Pancreas (tissue), 10 donors: ENCODE measurements around the gene IDUA. TPM values are rescaled to one million over a fixed set of nuclear protein-coding genes. Genes with fewer than 3 reads are reported as not detected.

Experiments
- ATAC-seq, 4 donors: fragments of 200-7000 bp; cut with Tn5 transposase; one replicate each; pipeline versions ENCODE4 v1.8.0 to v1.9.1; 2020; ENCODE audit warnings: mild to moderate bottlenecking in 4 of 4, moderate library complexity in 4 of 4
- DNase-seq, 6 donors: peaks; one replicate each; pipeline ENCODE4 v3.0.0-alpha.2; 2020
- FAIRE-seq: peaks from 2 replicates; lab custom pipeline; 2012; peaks lifted over from hg19 to GRCh38; lab: Jason Lieb, UNC
- H3K27ac ChIP-seq, 4 donors: fragments of 200-600 bp; sonication (generic); 1 replicate in 3 of 4; 2 replicates in 1 of 4; pipeline versions ENCODE4 v1.5.0 to v1.8.0; 2020
- H3K27me3 ChIP-seq, 4 donors: fragments of 200-600 bp; one replicate each; pipeline ENCODE4 v1.8.0; 2021
- H3K36me3 ChIP-seq, 3 donors: fragments of 200-600 bp; sonication (generic) in 1 of 3; one replicate each; pipeline versions ENCODE4 v1.5.0 to v1.8.0; 2020 to 2021
- H3K4me1 ChIP-seq, 3 donors: fragments of 200-600 bp; one replicate each; pipeline ENCODE4 v1.8.0; 2021
- H3K4me3 ChIP-seq, 4 donors: fragments of 200-600 bp; sonication (generic) in 2 of 4; one replicate each; pipeline versions ENCODE4 v1.5.0 to v1.8.0; 2020 to 2021
- H3K9me3 ChIP-seq, 4 donors: fragments of 200-600 bp; one replicate each; pipeline ENCODE4 v1.8.0; 2021
- WGBS, 2 donors: extraction: QIAGEN DNeasy Blood & Tissue Kit; methylation state at CpG; one replicate each; pipeline ENCODE4 v1.1.7; 2013; 5-methylcytosine and 5-hydroxymethylcytosine counted together
- intact Hi-C, 3 donors: fragments of 100-400 bp; cut with DNase I; formaldehyde crosslinking; loops; one replicate each; pipeline versions ENCODE4 v1.11.1 to v1.14.2; 2022
- polyA plus RNA-seq, 2 donors: library from polyadenylated mRNA; stranded (reverse); fragments of 200-250 nt; gene quantifications; one replicate each; pipeline ENCODE4 v1.2.3, GENCODE V29; 2013
- total RNA-seq, 6 donors: library from RNA; stranded (reverse); fragmentation: NEBNext Ultra II Directional in 4 of 6; extraction: Animal tissue kit (Norgen Biotek cat#: 25700) in 4 of 6; gene quantifications; one replicate each; pipeline versions ENCODE4 v1.2.1 to v1.2.4, GENCODE V29; 2021 to 2023
- TF ChIP-seq, protein P1 (sequence below), 4 donors: fragments of 200-600 bp; sonication (generic) in 3 of 4; IDR thresholded peaks; one replicate each; pipeline versions ENCODE4 v1.5.0 to v1.8.0; 2021; ENCODE audit warnings: antibody characterized with exemption in 4 of 4
- donor health status: healthy with polysubstance abuse.
- donor health status: DM: no; HTN: no; CAD: no; lungs with moderate emphysema.
- donor health status: DM: no; HTN: no; CAD: no.
- donor health status: control.
- donor health status: control.
- donor health status: Bipolar disorder and iron deficiency.
- donor health status: DM: yes; HTN: yes; CAD: no.
- donor health status: DM: no; HTN: no; CAD: no.
- donor health status: DM: no; HTN: no; CAD: no.
- donor health status: DM: yes; HTN: yes; CAD: no.

Gene IDUA
- total and polyA plus RNA-seq, 8 donors = 17.6 to 56.9 (median 23.3) TPM

DNA sequence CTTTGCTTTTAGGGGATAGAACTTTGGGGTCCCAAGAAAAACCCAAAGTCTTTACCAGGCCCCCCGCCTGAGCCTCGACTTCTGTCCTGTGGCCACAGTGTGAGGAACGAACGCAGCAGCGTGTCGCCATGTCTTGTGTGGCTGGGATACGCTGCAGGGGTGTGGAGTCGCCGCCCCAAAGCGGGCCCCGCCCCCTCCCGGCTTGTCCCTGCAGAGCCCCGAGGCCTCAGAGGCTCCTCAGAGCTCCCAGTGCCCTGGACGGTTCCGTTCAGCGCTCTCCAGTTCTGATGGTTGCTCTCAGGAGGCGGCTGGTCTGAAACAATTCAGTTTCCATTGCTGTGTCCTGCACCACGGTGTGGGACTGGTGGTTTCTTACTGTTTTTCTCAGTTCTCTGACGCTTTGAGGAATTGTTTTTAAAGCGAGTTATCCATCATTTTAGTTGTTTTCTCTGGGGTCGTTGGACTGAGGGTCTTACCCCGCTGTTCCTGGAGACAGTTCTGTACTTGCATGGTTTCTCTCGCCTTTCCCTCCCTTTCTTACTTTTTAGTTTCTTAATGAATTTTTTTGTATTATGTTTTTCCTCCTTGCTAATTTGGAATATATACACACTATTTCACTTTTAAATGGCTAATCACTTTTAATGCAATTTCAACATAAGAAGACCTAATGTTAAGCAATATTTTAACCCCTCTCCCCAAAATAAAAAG lies 1.6 kb upstream of the IDUA start:
- WGBS, 2 donors = 30 to 37% methylated on average over 23 of the region's 23 CpGs
- ATAC-seq = peak; percentile 76 to 84 (median 82)
- Histone ChIP-seq H3K36me3 (no peaks in the 10 kb centered on the region), H3K27me3 (no peaks in the 10 kb centered on the region), H3K4me1 (peaks cover 6 to 18% (median 14%) of the 10 kb centered on the region in 3 donors), H3K4me3 (peak overlapping the region in 2 of 4 donors; percentile 22 to 43), H3K9me3 (no peaks in the 10 kb centered on the region), H3K27ac (peak overlapping the region in 2 of 4 donors; percentile 8 to 34)
- TF ChIP-seq, protein P1, sequence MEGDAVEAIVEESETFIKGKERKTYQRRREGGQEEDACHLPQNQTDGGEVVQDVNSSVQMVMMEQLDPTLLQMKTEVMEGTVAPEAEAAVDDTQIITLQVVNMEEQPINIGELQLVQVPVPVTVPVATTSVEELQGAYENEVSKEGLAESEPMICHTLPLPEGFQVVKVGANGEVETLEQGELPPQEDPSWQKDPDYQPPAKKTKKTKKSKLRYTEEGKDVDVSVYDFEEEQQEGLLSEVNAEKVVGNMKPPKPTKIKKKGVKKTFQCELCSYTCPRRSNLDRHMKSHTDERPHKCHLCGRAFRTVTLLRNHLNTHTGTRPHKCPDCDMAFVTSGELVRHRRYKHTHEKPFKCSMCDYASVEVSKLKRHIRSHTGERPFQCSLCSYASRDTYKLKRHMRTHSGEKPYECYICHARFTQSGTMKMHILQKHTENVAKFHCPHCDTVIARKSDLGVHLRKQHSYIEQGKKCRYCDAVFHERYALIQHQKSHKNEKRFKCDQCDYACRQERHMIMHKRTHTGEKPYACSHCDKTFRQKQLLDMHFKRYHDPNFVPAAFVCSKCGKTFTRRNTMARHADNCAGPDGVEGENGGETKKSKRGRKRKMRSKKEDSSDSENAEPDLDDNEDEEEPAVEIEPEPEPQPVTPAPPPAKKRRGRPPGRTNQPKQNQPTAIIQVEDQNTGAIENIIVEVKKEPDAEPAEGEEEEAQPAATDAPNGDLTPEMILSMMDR (IDR thresholded peaks at IDR 0.05) = no peak
- peak; percentile 74 to 92 (median 83) for DNase-seq
- FAIRE-seq = no peak
- intact Hi-C loops = no loop called here

DNA sequence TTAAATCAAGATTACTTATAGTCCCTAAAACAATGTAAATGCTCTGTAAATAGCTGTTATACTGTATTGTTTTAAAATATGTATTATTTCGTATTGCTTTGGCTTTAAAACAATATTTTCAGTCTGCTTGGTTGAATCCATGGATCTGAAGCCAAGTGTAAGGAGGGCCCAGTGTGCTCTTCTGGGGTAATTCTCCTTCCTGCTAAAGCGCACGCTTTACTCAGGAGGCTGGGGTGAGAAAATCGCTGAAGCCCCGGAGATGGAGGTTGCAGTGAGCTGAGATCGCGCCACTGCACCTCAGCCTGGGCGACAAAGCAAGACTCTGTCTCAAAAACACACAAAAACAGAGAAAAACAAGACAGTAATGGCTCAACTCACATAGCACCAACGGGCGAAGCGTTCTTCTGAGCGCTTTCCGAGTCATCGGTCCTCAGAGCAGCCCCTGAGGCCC lies 391 bp upstream of the IDUA start:
- H3K27me3 ChIP-seq = no peaks in the 10 kb centered on the region
- H3K4me3 ChIP-seq = peak overlapping the region; percentile 48 to 82 (median 72)
- ATAC-seq (peak; percentile 3 to 29 (median 16)), FAIRE-seq (no peak), DNase-seq (no peak)
- TF ChIP-seq, protein P1 (IDR thresholded peaks at IDR 0.05) = no peak
- H3K27ac ChIP-seq = peak overlapping the region; percentile 36 to 72 (median 48)
- intact Hi-C loops = no loop called here
- no peaks in the 10 kb centered on the region for H3K36me3 ChIP-seq
- peaks cover 6 to 18% (median 14%) of the 10 kb centered on the region in 3 donors for H3K4me1 ChIP-seq
- H3K9me3 ChIP-seq = no peaks in the 10 kb centered on the region
- WGBS, 2 donors = 1 to 3% methylated on average over 14 of the region's 14 CpGs

DNA sequence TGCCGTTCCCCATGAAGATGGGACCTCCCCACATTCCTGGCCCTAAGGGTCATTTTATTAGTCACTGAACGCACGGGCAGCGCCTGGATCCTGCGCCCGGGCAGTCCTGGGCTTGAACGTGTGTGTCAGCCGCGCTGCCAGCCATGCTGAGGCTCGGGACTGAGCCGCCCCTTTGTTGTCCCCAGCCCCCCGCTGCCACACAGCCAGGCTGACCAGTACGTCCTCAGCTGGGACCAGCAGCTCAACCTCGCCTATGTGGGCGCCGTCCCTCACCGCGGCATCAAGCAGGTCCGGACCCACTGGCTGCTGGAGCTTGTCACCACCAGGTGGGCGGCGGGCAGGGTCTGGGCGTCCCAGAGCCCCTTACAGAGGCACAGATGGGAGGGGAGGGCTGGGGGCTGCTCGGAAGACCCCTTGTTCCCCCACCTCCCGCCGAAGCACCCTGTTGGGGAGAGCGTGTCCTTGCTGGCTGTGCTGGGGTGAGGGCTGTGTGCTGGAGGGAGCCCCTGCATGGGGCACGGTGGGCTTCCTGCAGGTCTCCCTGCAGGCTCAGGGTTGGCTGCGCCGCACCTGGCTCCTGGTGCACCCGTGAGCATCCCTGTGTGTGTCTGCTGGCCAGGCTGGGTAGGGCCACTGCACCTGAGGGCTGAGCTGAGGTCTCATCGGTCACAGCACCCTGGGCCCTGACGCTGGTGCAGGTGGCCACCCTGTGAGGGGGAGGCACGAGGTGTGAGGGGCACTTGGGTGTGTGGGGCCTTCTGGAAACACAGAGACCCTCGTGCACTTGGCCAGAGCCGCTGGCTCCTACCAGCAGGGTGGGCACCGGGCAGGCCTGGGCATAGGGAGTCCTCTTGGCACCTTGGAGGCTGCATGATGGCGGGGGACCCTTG lies 1.0 kb downstream of the IDUA start:
- Histone ChIP-seq H3K4me1 (peaks cover 15 to 27% (median 23%) of the 10 kb centered on the region in 3 donors), H3K4me3 (peak overlapping the region; percentile 48 to 82 (median 72)), H3K27me3 (no peaks in the 10 kb centered on the region), H3K27ac (peak overlapping the region; percentile 36 to 72 (median 48)), H3K9me3 (no peaks in the 10 kb centered on the region), H3K36me3 (no peaks in the 10 kb centered on the region)
- no peak for ATAC-seq
- TF ChIP-seq, protein P1 (IDR thresholded peaks at IDR 0.05) = no peak
- intact Hi-C loops = no loop called here
- WGBS, 2 donors = 58 to 62% methylated on average over 36 to 37 of the region's 37 CpGs
- peak in 3 of 6 donors; percentile 19 to 80 (median 45) for DNase-seq
- no peak for FAIRE-seq

DNA sequence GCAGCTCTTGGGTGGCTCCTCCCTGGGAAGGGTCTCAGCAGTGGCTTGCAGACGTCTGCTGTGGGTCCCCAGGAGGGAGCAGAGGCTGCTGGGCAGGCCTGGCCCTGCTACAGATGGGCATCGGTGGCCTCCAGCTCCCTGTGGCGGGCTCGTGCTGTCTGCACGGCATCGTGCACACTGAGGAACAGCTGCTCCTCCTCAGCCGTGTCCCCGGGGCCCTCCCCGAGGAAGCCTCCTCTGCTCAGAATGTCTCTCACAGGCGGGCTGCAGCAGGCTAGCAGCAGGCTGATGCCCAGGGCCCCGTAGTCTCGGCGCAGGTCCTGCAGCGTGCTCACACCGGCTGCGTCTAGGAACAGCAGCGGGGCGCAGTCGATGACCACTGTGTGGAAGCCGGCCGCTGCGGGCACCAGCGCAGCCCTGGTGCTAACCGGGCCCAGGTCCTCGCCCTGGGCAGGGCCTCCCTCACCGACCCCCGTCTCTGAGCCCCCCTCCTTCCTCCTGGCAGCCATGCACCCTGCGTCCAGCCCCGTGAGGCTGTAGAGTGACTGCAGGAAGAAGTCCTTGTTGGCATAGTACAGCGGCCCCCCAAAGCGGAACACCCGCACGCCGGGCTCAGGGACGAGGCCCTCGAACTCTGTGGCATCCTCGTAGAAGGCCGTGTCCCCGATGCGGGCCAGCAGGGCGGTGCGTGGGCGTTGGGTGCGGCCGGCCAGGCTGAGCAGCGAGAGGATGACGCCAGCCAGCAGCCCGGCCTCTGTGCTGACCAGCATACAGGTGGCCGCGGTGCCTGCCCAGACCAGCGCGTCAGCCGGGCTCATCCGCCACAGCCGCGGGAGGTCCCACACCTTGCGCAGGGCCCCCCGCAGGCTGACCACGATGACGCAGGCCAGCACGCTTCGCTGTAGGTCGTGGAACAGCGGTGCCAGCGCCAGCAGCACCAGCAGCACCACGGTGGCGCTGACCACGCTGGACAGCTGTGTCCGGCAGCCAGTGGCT lies 2.2 kb downstream of the IDUA start:
- Histone ChIP-seq H3K27me3 (no peaks in the 10 kb centered on the region), H3K9me3 (no peaks in the 10 kb centered on the region), H3K36me3 (no peaks in the 10 kb centered on the region), H3K4me3 (no peak overlapping the region), H3K4me1 (peaks cover 25 to 38% (median 33%) of the 10 kb centered on the region in 3 donors), H3K27ac (no peak overlapping the region)
- no peak for FAIRE-seq
- ATAC-seq = no peak
- TF ChIP-seq, protein P1 (IDR thresholded peaks at IDR 0.05) = no peak
- 94 to 95% methylated on average over 64 to 69 of the region's 69 CpGs for WGBS, 2 donors
- peak in 3 of 6 donors; percentile 17 to 78 (median 38) for DNase-seq
- intact Hi-C loops = no loop called here
